Activated CD4-positive, alpha-beta T cell treated with anti-CD3 and anti-CD28 coated beads, Interleukin-2, Interleukin-4, amounts not matched to agents 100 ng/mL and 50 ng/mL, durations not matched to agents 16 hours and 8 hours (primary cell): ENCODE results near the gene HPF1.
"Not testable (repeated sequence)": the region's sequence is repeated elsewhere in the genome, so short reads cannot be mapped to it uniquely, and the experiment has no call there.

ENCODE experiments used
- DNase-seq: peaks from one replicate; pipeline ENCODE4 v3.0.0-alpha.2; 2020; ENCODE audit warnings: low spot score

The HPF1 gene

DNA sequence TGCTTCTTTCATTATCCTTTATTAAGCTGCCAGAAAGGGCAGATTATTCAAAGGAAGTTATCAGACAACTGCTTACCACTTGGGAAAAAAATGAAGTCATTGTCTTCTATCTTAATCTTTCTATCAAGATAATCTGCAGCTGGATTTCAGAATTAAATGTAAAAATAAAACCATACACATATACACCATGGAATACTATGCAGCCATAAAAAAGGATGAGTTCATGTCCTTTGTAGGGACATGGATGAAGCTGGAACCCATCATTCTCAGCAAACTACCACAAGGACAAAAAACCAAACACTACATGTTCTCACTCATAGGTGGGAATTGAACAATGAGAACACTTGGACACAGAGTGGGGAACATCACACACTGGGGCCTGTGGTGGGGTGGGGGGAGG lies 19.1 kb downstream of the HPF1 start:
- not testable (repeated sequence) for DNase-seq

- no peak for DNase-seq
These were observed 27.2 kb downstream of the HPF1 start for GRCh38 chr4:169730564-169730963.

DNA sequence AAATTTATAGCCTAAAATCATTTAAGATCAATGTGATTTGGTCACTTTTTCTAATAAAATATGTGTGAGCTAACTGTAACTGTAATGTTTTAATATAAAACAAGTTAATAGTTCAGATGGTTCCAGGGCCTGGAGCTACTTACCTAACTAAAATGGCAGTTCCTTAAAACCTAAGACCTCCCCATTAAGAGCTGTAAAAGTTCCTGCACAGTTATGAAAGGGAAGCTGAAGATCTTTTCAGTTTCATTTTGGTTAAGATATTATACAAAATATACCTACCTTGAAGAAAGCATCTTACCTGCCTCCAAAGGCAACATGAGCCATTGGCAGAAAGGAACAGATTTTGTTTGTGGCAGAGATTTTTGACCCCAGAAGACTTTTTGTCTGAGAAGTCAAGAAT lies 30.1 kb downstream of the HPF1 start:
- no peak for DNase-seq

- DNase-seq: no peak
These were observed 33.5 kb downstream of the HPF1 start for GRCh38 chr4:169724260-169724659.

GRCh38 chr4:169723207-169723965 lies 34.4 kb downstream of the HPF1 start:
- DNase-seq: no peak

DNA sequence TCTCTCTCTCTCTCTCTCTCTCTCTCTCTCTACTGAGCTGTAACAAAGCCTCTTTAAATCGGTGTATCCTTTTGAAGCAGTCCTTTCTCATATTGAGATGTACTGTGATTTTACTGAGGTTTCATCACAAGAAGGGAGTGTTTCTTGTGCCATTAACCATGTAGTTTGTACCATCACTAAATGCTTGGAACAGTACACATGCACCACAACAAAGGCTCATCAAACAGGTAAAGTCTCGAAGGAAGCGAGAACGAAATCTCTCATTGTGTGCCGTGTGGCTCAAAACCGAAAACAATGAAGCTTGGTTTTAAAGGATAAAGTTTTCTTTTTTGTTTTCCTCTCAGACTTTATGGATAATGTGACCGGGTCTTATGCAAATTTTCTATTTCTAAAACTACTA lies 37.2 kb downstream of the HPF1 start:
- no peak for DNase-seq

- DNase-seq: no peak
These were observed 41.1 kb downstream of the HPF1 start for GRCh38 chr4:169716677-169717076.

GRCh38 chr4:169715826-169716225 lies 41.9 kb downstream of the HPF1 start:
- no peak for DNase-seq

DNA sequence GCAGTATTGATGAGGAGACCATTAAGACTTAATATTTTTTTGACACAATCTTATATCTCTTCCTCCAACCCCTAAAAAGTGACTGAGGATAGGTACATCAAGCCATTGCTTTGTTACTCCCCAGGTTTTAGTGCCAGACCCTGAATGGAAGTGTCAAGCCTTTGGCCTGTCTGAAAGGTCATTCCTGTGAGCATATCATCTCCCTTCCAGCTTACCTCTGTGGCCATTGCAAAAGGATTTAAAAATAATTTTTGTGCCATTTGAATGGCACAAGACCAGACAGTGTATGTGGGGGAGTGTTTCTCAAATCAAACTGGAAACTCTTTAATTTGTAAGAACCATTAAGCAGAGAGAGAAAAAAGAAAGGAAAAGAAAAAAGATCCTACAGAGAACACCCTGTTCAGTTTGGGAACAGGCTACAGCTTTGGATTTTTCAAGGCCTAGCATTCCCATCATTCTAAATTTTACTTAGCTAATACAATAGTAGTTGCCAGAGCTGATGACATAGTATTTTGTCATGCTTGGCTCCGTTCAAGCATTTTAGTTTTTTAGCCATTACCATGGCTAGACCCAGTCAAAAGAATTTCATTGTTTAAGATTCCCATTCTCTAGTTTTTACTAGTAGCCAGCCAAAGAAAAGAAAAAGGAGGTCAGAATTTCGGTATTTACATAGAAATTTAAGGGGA lies 49.6 kb downstream of the HPF1 start:
- DNase-seq: no peak

DNA sequence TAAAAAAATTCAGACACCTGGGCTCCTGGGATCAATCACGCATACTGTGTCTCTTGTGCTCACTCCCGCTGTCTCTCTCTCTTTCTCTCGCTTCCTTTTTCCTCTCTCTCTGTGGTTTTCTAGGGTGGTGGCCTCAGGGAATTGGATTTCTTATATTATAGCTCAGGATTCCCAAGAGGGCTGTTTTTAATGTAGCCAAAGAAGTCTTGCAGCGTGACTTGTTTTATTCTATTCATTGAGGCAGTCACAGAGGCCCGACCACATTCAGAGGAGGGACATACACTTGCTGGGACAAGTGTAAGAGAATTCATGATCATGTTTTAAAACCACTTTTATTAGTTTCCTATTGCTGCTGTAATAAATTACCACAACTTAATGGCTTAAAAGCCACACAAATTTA lies 59.4 kb downstream of the HPF1 start:
- no peak for DNase-seq

DNA sequence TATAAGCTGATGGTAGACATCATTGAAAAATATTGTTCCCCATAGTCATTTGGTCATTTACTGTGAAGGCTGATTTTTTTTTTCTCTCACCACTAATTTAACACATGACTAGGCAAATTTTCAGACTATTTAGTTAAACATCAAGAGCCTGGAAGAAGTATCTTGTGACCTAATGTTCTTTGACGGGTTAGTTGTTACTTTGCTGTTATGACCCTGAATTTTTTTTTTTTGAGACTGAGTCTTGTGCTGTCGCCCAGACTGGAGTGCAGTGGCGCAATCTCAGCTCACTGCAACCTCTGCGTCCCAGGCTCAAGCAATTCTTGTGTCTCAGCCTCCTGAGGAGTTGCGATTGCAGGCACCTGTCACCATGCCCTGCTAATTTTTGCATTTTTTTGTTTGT lies 67.0 kb downstream of the HPF1 start:
- no peak for DNase-seq

GRCh38 chr4:169689681-169690080 lies 68.1 kb downstream of the HPF1 start:
- DNase-seq: no peak

DNA sequence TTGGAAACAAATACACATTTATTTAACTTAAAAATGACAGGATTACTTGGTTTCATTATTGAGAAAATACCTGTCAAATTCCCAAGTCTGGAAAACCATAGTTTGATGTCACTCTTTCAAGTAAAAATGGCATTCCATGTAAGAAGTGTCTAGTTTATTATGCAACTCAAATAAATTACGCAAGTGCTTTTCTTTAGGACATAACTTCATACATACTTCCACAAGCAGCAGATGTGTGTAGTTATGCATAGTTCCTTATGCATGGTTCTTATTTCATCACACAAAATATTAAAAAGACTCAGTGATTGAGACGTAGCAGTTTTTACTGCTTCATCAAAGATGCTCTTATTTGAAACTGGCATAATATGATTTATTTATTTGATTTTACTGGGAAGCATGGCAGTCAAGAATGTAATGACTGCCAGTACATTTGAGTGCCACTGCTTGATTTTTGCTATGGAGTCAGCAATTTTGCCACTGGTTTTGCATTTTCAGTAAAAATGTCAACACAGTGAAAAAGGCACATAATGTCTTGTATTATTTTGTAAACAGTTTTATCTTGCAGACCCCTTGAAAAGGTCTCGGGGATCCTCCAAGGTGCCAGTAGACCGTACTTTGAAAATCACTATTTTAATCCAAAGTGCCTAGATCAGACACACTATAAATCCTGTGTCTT lies 75.2 kb downstream of the HPF1 start:
- DNase-seq: no peak
